Lower leg skin (tissue), 4 donors: Measurements from ENCODE around the gene CLTB. TPM values are rescaled to one million over a fixed set of nuclear protein-coding genes. Genes with fewer than 3 reads are reported as not detected.

Experiments used
- DNase-seq, 2 donors: peaks; one replicate each; pipeline ENCODE4 v3.0.0-alpha.2; 2019; ENCODE audit warnings: low spot score in 2 of 2
- H3K4me3 ChIP-seq: fragments of 200-600 bp; sonication (generic); 2 replicates; pipeline ENCODE4 v1.5.1; 2017; ENCODE audit warnings: mild to moderate bottlenecking, low read depth; ENCODE audit not compliant: poor library complexity, severe bottlenecking
- POLR2A ChIP-seq, 2 donors: fragments of 450-650 bp; IDR thresholded peaks; one replicate each; pipeline ENCODE4 v1.6.1; 2016 to 2017; ENCODE audit warnings: antibody characterized with exemption in 2 of 2, mild to moderate bottlenecking in 1 of 2, moderate library complexity in 1 of 2
- WGBS, 2 donors: methylation state at CpG; one replicate each; pipeline ENCODE4 v1.1.5; 2018; 5-methylcytosine and 5-hydroxymethylcytosine counted together
- intact Hi-C: fragments of 100-400 bp; cut with DNase I; formaldehyde crosslinking; loops from one replicate; pipeline ENCODE4 v1.15.0; 2023; ENCODE audit warnings: low total_unique reads
- total RNA-seq, 4 donors: library from RNA; depleted of rRNA; stranded (reverse); fragments of >200 nt; gene quantifications; one replicate each; pipeline ENCODE4 v1.1.0, GENCODE V29; 2016
- TF ChIP-seq, protein P1 (sequence below), 3 donors: fragments of 450-650 bp; IDR thresholded peaks; one replicate each; pipeline ENCODE4 v1.5.1; 2016; ENCODE audit warnings: antibody characterized with exemption in 3 of 3, mild to moderate bottlenecking in 3 of 3, moderate library complexity in 2 of 3

The CLTB gene
- total RNA-seq, 4 donors from 2014 or later: 707 to 959 (median 743) TPM

DNA sequence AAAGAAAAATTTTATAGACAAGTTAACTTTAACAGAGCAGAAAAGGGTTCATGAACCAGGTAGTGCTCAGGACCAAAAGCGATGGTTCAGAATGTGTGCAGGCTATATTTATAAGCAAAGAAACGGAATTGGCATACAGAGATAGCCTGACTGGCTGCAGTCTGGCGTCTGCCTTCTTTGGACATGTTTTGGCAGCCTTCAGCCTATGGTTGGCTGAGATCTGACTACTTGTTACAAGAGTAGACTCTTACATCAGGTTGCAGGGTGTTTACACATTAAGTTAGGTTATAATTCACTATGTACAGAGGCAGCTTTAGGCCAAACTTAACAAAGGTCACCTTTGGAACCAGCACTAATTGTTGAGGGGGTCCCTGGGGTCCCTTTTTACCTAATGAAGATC is 34.9 kb downstream of the CLTB start:
- no peak for TF ChIP-seq POLR2A (IDR thresholded peaks at IDR 0.05)
- TF ChIP-seq, protein P1, sequence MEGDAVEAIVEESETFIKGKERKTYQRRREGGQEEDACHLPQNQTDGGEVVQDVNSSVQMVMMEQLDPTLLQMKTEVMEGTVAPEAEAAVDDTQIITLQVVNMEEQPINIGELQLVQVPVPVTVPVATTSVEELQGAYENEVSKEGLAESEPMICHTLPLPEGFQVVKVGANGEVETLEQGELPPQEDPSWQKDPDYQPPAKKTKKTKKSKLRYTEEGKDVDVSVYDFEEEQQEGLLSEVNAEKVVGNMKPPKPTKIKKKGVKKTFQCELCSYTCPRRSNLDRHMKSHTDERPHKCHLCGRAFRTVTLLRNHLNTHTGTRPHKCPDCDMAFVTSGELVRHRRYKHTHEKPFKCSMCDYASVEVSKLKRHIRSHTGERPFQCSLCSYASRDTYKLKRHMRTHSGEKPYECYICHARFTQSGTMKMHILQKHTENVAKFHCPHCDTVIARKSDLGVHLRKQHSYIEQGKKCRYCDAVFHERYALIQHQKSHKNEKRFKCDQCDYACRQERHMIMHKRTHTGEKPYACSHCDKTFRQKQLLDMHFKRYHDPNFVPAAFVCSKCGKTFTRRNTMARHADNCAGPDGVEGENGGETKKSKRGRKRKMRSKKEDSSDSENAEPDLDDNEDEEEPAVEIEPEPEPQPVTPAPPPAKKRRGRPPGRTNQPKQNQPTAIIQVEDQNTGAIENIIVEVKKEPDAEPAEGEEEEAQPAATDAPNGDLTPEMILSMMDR (IDR thresholded peaks at IDR 0.05): no peak
- intact Hi-C loops: no loop called here
- no peak overlapping the region for H3K4me3 ChIP-seq
- 63% methylated on average over 3 of the region's 3 CpGs for WGBS, 2 donors
- DNase-seq: no peak

DNA sequence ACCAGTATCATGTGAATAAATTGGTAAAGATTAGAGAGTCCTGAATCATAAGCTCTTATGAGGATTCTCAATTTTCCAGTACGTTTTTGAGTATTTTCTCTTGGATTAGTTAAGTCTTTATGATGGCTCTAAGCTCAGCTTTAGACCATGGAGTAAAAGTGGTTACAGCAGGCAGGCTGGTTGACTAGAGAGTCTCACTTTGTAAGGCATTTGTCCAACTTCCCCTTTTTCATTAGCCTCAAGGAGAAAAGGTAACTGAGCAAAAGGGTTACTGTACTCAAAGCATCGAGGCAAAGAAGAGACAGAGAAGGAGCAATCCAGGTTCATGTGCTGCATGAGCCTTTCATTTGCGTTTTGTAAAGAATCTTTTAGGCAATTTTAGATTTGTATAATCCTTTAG is 36.5 kb downstream of the CLTB start:
- H3K4me3 ChIP-seq: no peak overlapping the region
- intact Hi-C loops: no loop called here
- no peak for DNase-seq
- TF ChIP-seq, protein P1 (IDR thresholded peaks at IDR 0.05): no peak
- no peak for TF ChIP-seq POLR2A (IDR thresholded peaks at IDR 0.05)
- WGBS, 2 donors: 82 to 89% methylated on average over 3 of the region's 3 CpGs

DNA sequence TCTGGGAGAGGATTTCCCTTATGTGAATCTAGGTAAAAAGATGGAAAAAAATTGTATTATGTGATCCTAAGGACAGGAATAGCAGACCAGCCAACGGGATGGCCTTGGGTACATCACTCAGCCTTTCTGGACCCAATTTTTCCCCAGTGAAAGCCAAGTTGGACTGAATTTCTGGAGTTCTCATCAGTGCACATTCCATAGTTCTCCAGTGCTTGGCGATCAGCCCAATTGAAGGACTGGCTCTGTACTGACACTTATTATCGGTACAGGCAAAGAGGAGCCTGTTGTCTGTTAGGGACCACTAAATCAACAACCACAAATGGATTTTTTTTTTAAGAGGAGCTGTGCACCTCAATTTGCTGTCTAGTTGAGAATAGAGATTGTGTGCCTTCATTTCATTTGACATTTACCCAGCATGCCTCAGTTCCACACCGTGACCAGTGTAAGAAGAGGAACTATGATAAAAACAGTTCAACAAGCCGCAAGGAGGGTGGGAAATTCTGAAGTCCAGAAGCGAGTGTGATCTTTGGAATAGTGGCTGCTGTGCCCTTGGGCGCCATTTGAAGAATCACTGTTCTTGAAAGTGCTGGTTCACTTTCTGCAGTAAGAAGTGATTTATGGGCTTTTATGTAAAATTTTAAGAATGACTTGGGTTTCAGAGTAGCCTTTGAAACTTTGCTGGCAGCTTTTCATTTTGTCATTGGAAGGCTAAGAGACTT is 43.1 kb downstream of the CLTB start:
- H3K4me3 ChIP-seq: no peak overlapping the region
- WGBS, 2 donors: 54 to 57% methylated on average over 7 of the region's 7 CpGs
- no peak for DNase-seq
- TF ChIP-seq, protein P1 (IDR thresholded peaks at IDR 0.05): no peak
- no peak for TF ChIP-seq POLR2A (IDR thresholded peaks at IDR 0.05)
- intact Hi-C loops: no loop called here

DNA sequence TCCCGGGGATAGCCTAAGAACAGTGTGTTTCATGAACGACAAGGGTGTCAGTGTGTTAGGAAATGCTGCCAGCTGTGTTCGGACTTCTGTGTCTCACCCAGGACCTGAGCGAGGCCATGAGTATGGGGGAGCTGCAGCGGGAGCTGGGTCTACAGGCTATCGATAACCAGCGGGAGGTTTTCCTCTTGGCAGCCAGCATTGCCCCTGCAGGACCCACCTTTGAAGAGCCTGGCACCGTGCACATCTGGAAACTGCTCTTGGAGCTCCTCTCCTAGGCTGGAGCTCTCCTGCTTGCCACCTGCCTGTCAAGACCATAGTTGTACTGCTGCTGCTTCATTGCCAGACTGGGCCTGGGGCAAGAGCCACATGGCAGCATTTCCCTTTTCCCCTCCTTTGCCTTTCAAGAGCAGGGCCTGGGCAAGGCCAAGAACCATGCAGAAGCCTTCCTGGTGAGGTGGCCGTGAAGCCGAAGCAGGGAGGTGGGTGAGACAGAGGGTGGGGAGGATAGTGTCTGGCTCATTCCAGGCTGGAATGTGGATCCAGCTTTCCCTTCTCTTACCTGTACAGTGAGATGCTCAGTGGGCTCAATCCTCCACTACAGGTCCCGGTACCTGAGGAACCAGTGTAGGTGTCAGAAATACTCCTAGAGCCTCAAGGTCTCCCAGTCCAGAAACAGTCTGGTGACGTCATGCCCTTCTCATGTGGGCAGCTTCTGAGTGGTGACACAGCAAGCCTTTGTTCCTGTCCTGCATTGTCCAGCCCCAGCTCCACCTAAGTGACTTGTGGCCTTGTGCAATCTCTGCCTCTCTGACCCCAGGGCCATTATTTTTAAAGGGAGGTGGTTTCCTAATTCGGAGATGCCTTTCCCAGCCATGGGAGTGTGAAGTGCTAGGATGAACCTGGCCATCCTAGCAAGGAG is 44.5 kb downstream of the CLTB start:
- no peak for DNase-seq
- no peak overlapping the region for H3K4me3 ChIP-seq
- no peak for TF ChIP-seq POLR2A (IDR thresholded peaks at IDR 0.05)
- TF ChIP-seq, protein P1 (IDR thresholded peaks at IDR 0.05): no peak
- 91 to 94% methylated on average over 11 to 13 of the region's 13 CpGs for WGBS, 2 donors
- intact Hi-C loops: no loop called here

DNA sequence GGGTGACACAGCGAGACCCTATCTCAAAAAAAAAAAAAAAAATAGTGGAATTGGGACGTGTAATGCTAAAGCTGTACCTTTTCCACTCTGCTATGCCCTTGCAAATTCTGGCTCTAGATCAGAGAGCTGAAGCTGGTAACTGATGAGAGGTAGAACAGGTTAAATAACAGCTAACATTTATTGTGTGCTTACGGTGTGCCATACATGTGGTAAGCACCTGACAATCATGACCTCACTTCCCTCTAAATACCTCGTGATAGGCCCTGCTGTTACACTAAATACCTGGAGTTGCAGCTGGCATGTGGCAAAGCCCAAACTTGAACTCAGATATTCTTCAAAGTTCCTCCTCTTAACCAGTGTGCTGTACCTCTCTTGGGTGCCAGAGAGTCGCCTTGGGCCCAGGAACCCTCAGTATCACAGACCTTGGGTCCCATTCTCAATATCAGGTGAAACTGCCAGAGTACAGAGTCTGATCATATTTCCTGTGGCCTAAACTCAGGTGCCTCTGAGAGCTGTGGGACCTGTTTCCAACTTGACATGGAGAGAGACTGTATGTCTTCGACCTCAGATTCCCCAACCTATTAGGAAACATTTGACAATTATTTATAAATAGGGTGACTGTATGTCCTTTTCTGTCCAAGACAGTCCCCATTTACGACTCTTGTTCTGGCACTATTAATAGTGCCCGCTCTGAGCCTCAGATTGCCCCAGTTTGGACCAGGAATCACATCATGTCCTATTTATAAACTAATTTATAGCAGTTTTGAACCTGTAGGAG is 46.2 kb downstream of the CLTB start:
- intact Hi-C loops: no loop called here
- 87% methylated on average over 8 of the region's 8 CpGs for WGBS, 2 donors

More for the DNA sequence above, 46.2 kb downstream of the CLTB start:
- DNase-seq: no peak
- H3K4me3 ChIP-seq: no peak overlapping the region
- no peak for TF ChIP-seq POLR2A (IDR thresholded peaks at IDR 0.05)
- TF ChIP-seq, protein P1 (IDR thresholded peaks at IDR 0.05): no peak
